Activated effector memory CD4-positive, alpha-beta T cell treated with anti-CD3 and anti-CD28 coated beads, Interleukin-2, amount 50 U/mL, for 16 hours (primary cell): ENCODE results near the gene ST8SIA4.

Source experiments
- DNase-seq: peaks from one replicate; pipeline ENCODE4 v3.0.0-alpha.2; 2020

The ST8SIA4 gene

GRCh38 chr5:100903039-100903887 lies at the start of gene ST8SIA4:
Gene ST8SIA4, minus strand, starts transcription at chr5:100903282. Its CDS starts 327 bp downstream, at chr5:100902955.
- DNase-seq = peak; percentile 96

GRCh38 chr5:100950985-100951384 lies 47.9 kb upstream of the ST8SIA4 start:
- no peak for DNase-seq

DNA sequence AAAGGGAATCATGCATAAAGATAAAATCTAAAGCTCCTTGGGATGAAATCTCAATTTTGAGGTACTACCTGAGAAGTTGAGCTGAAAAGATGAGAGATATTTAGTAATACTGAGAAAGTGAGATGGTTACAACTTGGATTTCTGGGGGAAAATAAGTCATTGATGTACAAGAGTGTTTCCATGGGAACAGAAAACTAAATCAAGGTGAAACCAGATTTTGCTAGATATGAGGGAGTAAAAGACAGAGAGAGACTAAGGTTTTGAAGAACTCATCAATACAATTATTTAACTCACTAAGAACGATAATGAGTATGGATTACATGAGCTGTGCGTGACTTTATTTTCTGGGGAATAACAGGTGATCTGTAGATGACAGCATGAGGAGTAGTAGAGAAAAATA lies 10.2 kb upstream of the ST8SIA4 start:
- DNase-seq = no peak

DNA sequence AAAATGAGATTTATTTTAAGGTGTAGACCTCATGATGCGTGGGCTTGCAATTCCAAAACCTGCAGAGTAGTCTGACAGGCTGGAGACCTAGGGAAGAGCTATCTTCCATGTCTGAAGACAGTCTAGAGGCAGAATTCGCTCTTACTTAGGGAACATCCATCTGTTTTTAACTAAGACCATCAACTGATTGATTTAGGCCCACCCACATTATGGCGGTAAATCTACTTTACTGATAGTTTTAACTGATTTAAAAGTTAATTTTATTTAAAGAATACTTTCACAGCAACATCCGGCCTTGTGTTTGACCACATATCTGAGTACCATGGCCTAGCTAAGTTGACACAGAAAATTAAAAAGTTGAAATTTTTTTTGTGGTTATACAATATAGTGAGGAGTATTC lies 6.0 kb upstream of the ST8SIA4 start:
- no peak for DNase-seq

DNA sequence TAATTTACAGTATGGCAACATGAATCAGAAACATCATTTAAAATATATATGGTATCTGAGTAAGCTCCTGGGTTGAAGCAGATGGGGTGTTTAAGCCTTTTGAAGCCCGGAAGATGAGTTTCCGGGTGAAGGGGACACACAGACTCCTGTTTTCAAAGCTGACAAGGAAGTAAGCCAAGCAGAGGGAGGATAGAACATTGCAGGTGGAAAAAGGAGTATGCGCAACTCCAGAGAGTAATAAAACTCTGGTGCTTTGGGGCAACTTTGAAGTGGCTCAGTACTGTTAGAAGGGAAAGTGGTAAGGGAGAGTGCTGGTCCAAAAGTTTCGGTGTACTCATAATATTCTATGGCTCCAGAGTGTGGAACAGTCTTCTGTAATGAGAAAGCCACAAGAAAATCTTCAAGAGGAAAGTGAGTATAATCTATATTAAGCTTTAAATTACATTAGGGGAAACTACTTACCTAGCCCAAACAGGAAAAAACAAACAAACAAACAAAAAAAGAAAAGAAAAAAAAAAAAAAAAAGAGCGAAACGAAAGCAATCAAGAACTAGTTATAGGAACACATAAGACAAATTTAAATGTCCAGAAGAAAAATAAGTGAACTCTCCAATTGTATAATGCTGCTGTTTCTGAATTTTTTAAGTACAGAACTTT lies 2.3 kb upstream of the ST8SIA4 start:
- DNase-seq = no peak

DNA sequence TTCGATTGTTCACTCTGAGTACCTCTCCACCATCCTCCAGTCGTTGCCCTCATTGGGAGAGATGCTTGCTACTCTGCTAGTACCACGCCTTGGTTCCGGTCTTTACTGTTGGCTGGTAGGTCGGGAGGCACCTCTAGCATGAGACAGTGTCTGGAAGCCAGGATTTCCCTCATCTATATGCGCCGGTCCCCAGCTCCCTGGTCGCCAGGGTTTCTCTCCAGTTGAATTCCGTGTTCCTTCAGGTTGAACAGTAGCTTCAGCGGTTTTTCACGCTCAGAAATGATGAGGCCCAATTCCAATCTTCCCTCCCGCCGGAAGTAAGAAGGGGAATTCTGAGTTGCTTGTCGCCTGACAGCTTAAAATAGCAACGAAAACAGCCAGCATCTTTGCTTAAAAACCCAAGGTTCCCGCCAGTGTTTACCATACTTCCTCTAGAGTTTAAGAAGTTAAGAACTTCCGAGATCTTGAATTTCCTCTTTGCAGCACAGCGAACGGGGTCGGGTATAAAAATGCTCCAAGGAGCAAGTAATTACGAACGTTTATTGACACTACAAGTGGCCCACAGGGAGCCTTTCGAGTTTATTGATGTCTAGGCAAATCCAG lies 1.3 kb upstream of the ST8SIA4 start:
- peak; percentile 80 for DNase-seq

GRCh38 chr5:100902440-100903038 lies 543 bp downstream of the ST8SIA4 start:
- peak; percentile 71 for DNase-seq

DNA sequence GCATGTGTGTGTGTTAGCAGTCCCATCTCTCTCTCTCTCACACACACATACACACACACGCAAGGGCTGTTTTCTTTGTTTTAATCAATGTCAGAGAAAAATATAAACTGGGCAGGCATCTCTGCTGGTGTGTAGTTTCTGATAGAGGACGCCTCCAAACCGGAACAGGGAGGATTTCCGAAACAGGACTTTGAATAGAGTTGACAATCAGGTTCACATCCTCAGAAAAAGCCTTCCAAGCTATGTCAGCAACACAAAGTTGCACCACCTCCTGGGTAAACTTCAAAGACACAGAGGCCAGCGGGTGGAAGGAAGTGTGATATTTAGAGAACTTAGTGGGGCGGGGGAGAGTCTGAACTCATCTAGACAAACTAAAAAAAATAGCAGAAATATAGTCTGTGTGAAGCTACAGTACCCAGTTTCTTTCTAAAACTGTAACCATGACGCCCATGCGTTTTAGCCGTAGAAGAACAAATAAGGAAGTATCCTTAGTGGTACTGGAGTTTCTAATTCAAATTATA lies 1.2 kb downstream of the ST8SIA4 start:
- DNase-seq = peak; percentile 85

GRCh38 chr5:100900796-100901781 lies 2.0 kb downstream of the ST8SIA4 start:
- peak; percentile 97 for DNase-seq

DNA sequence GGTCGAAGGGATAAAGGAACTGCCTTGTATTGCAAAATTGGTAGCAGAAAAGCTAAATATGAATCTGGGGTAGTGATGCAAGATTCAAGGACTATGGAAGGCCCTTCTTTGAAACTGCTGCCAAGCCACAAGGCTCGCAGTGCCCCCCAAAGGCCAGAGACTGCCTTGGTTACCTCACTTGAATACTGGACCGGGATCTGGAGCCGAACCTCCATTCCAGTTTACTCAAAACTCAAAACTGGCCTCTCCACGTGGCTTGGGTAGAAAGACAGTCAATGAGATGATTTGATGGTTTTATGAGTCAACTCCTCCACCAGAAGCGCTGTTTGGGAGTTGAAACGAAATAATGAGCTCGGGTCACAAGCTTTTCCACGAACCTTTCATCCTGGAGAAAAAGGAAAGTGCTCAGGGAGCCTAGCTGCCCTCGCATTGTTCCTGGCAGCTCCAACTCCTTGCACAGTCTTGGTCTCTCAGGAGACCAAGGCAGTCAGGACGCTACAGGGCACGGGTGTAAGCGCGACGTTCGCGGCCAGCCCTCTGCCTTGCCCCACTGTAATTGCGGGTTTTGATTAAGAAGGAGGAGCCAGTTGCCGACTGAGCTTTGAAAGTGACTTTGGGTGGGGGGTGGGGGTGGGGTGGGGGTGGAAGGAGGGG lies 2.8 kb downstream of the ST8SIA4 start:
- DNase-seq = no peak

- DNase-seq = no peak
These were observed 3.4 kb downstream of the ST8SIA4 start for GRCh38 chr5:100899675-100900074.

GRCh38 chr5:100898504-100899346 lies 4.4 kb downstream of the ST8SIA4 start:
- DNase-seq = no peak

DNA sequence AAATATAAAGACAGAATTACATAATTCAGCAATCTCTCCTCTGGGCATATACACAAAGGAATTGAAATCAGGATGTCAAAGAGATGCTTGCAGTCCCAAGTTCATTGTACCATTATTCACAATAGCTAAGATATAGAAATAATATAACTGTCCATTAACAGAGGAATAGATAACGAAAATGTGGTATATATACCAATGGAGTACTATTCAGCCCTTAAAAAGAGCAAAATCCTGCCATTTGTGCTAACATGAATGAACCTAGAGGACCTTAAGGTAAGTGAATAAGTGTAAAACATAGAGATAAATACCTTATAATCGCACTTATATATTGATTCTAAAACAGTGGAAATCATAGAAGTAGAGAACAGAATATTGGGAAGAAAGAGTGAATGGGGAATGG lies 7.0 kb downstream of the ST8SIA4 start:
- no peak for DNase-seq

- no peak for DNase-seq
These were observed 12.5 kb downstream of the ST8SIA4 start for GRCh38 chr5:100890461-100891008.

GRCh38 chr5:100889896-100890295 lies 13.2 kb downstream of the ST8SIA4 start:
- DNase-seq = no peak

GRCh38 chr5:100889165-100889743 lies 13.8 kb downstream of the ST8SIA4 start:
- DNase-seq = no peak

DNA sequence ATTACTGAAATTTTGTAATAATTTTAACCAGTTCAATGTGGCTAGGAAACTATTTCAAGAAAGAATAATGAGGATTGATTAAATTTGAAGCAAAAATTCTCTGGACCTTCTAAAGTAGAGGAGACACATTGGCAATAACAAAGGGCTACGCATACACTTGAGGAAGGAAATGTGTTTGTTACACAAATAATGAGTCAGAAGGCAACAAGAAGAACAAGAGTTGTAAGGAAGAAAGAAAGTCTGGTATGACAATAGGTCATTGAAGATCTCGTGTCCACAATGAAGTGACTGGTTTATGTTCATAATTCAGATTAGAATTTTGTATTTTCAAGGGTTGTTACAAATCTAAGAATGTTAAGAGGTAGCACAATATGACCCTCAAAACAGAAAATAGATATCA lies 25.8 kb downstream of the ST8SIA4 start:
- no peak for DNase-seq

DNA sequence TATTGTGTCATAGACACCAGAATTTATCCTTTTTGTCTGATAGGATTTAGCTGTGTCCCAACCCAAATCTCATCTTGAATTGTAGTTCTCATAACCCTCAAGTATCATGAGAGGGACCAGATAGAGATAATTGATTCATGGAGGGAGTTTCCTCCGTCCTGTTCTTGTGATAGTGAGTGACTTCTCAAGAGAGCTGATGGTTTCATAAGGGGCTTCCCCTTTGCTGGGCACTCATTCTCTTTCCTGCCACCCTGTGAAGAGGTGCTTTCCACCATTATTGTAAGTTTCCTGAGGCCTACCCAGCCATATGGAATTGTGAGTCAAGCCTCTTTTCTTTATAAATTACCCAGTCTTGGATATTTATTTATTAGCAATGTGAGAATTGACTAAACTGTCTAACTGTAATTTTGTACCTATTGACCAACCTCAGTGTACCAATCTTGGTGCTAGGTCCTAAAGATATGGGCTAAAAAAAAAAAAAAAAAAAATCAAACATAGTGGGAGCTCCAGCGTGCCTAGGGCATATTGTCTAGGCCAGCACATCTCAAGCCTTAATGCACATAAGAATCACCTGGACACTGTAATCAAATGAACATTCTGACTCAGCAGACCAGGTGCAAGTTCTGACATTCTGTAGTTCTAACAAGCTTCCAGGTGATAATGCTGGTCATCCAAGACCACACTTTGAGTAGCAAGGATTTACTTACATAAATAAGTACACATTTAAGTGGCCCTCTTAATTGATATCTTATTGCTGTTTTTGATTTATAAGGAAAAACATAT lies 30.5 kb downstream of the ST8SIA4 start:
- DNase-seq = peak; percentile 65

GRCh38 chr5:100867039-100867562 lies 36.0 kb downstream of the ST8SIA4 start:
- no peak for DNase-seq
